GM19351 (cell line): ENCODE measurements around the gene MRTFB.

Source experiments
- ATAC-seq: cut with Tn5 transposase; IDR thresholded peaks from one replicate; pipeline ENCODE4 v1.9.1; 2021; ENCODE audit warnings: mild to moderate bottlenecking, moderate library complexity; ENCODE audit not compliant: unreplicated experiment

The MRTFB gene

DNA sequence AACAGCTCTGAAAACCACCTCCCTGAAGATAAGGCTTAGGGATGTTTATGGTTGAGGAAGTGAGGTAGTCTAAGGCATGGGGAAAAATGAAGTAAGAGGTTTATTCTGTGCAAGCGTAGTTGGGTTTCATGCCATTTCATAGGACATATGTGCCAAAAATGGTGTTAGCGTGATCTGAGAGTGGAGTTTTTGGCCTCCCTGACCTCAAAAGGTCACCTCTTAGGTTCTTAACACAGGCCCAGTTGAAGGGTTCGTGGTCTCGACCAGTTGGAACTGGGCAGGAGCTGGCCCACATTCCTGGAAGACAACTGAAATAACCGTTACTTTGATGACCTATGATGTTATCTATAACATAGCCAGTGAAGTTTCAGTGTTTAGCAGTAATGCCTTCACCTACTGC, 57.0 kb downstream of the MRTFB start:
- ATAC-seq = no peak

DNA sequence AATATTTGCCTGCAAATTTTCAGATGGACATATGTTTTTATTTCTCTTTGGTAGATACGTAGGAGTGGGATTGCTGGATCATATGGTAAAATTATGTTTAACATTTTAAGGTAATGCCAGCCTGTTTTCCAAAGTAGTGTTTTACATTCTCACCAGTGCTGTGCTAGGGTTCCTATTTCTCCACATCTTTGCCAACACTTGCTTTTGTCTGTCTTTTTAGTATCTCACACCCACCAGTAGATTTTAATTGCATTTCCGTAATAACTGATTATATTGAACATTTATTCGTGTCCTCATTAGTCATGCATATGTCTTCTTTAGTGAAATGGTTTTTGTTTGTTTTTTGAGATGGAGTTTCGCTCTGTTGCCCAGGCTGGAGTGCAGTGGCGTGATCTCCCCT, 58.4 kb downstream of the MRTFB start:
- no peak for ATAC-seq

- no peak for ATAC-seq
Observed at GRCh38 chr16:14131774-14132695, 60.9 kb downstream of the MRTFB start.

- no peak for ATAC-seq
Observed at GRCh38 chr16:14132696-14133048, 61.6 kb downstream of the MRTFB start.

DNA sequence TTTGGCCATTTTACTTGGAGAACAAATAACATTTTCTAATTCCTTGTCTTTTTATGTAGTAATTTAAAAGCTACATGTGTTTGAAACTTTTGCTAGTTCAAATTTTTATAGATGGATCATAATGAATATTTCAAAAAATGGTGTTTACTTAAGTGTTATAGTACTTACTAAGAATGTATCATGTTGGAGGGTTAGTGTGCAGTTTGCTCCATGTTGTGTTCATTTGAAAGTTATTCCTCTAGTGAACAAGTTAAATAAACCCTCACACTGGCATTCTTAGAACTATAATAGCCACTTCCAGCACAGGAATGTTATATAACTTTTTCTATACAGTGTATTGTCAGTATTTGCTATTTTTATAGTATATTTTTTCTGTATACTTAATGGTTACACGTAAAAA, 62.8 kb downstream of the MRTFB start:
- ATAC-seq = no peak

DNA sequence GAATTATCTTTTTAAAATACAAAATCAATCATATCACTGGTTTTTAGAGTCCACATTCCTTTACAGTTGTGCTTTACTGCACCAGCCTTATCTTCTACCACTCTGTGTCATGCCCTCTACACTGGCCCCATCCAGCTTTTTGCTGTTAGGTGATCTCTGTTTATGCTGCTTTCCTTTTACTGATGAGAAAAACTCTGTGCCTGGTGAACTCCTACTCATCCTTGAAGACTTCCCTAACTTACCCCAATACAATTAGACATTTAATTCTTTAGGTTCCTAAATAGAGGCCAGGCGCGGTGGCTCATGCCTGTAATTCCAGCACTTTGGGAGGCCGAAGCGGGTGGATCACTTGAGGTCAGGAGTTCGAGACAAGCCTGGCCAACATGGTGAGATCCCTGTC, 64.6 kb downstream of the MRTFB start:
- no peak for ATAC-seq

DNA sequence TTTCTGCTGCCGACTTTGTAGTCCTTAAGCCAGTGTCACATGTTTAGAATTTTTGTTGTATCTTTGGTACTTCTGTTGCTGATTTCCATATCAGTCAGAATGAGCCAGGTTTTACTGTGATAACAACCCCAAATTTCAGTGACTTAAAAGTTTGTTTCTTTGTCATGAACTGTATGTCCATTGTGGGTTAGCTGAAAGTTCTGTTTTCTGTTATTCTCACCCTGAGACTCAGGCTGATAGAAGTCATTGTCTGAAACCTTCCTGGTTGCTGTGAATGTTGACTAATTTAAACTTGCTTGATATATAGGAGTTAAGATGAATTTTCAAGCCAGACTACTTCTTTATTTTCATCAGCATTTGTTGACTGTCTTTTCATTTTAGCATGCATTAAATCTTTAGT, 68.8 kb downstream of the MRTFB start:
- ATAC-seq = no peak

DNA sequence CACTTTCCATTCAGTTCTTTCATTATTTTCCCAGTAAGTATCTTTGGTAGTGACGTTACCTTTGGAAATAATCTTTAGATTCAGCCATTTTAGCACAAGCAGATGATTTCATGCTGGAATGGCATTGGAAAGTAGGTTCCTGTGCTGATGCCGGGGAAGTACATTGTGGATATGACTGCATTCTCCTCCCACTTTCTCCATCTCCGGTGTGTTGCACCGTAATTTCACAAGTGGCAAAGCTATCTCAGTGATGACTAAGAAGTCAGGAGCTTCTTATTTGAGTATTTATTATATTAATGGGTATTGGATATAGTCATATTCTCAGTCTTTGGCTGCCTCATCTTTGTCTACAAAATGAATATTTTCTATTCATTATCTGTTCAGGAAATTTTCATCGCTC, 69.8 kb downstream of the MRTFB start:
- no peak for ATAC-seq

DNA sequence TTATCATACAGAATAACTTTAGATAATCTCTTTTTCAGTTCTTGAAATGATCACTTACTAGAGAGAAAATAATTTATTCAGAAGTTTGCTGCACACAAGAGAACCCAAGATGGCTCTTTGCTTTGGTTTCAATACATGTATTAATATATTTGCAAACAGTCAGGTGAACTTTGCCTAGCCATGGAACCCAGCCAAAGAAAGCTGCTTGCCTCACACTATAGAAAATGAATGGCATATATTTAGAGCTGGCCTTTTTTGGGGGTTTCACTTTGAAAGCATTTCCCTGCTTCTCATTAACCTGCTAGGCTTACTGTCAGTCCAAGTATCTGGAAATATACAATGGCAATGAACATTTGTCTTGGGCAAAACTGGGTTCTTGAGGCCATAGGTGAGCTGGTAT, 75.3 kb downstream of the MRTFB start:
- ATAC-seq = no peak

DNA sequence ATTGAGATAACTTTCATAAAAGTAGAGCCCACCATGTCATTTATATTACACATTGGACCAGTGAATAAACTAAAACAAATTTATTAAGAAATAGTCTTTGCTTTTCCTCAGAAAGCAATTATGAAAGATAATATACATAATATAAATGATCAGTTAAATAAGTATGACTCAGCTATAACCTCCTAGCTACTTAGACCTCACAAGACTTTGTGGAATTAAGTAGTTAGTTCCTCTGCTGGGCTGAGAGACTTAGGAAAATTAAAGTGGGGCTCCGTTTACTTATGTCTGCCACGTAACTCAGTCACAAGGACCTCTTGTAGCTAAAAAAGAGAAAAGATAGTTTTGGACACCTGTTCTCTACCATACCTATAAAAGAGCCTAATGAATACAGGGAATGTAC, 76.9 kb downstream of the MRTFB start:
- no peak for ATAC-seq

GRCh38 chr16:14148569-14148968, 77.5 kb downstream of the MRTFB start:
- no peak for ATAC-seq

GRCh38 chr16:14150796-14151195, 79.7 kb downstream of the MRTFB start:
- ATAC-seq = no peak

DNA sequence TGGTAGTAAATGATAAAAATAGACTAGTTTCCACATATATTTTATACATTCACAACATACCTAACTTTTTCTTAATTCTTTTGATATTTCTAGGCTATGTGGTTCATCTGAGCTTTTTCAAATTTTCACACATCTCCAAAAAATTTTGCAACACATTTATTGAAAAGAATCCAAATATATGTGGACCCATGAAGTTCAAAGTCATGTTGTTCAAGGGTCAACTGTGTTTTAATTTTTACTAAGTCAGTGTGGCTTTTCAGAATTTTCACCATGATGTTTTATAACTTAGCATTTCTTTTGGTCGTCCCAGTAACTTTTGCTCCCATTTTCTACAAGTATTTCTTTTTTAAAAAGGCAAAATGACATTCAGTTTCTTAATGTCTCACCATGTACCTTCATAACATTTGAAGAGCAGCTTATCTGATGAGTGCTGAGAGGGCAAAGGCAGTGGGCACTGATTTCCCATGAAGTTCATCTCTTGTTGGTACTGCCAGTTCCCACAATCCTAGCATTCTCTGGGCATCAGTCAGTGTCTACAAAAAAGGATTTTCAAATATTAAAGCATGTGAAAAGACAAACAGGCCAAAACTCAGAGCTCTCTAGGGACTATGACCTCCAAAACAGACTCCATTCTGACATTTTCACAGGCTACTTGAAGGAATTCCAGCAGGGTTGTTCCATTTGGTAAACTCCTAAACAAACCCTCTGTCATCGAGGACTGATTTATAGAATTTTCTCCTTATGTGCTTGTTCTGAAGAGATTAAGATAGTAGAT, 80.3 kb downstream of the MRTFB start:
- no peak for ATAC-seq

GRCh38 chr16:14155572-14156190, 84.6 kb downstream of the MRTFB start:
- no peak for ATAC-seq

- no peak for ATAC-seq
Observed at GRCh38 chr16:14164916-14165662, 94.0 kb downstream of the MRTFB start.

DNA sequence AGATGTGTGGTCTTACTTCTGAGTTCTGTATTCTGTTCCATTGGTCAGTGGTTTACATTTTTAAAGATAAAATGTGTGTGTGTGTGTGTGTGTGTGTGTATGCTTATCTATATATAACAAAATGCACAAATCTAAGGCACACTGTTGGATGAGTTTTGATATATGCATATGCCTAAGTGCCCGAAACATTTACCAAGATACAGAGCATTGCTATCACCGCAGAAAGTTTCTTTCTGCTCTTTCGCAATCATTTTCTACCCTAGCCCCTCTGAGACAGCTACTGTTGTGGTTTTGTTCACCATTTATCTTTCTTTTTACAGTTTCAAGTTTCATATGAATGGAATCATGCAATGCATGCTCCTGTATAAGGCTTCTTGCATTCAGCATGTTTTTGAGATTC, 97.0 kb downstream of the MRTFB start:
- no peak for ATAC-seq

GRCh38 chr16:14172200-14172809, 101.2 kb downstream of the MRTFB start:
- no peak for ATAC-seq

- ATAC-seq = no peak
Observed at GRCh38 chr16:14175086-14175485, 104.0 kb downstream of the MRTFB start.

GRCh38 chr16:14177704-14178103, 106.6 kb downstream of the MRTFB start:
- no peak for ATAC-seq

GRCh38 chr16:14179116-14179515, 108.0 kb downstream of the MRTFB start:
- no peak for ATAC-seq

- no peak for ATAC-seq
Observed at GRCh38 chr16:14180481-14180944, 109.4 kb downstream of the MRTFB start.
